ENCODE results near the gene EDARADD.

- TF ChIP-seq CTCF (IDR thresholded peaks at IDR 0.05) (no peak), POLR2A (IDR thresholded peaks at IDR 0.05) (no peak)
Measured at GRCh38 chr1:236476019-236476418, 81.9 kb downstream of the EDARADD start.
